GM23248 (cell line): ENCODE results near the gene INSRR.

Experiments used
- EZH2 ChIP-seq: fragments of 200-600 bp; sonication (generic); IDR thresholded peaks from 2 replicates; pipeline ENCODE4 v1.6.1; 2018; ENCODE audit warnings: antibody characterized with exemption, mild to moderate bottlenecking; ENCODE audit not compliant: insufficient read depth, poor library complexity, severe bottlenecking
- EZH2phosphoT487 ChIP-seq: fragments of 200-600 bp; sonication (generic); IDR thresholded peaks from 2 replicates; pipeline ENCODE4 v1.6.1; 2018; ENCODE audit warnings: antibody characterized with exemption, moderate library complexity, mild to moderate bottlenecking, low read depth; ENCODE audit not compliant: insufficient read depth

GRCh38 chr1:156900896-156901589 lies 42.1 kb upstream of the INSRR start:
- TF ChIP-seq EZH2 (no peak), EZH2phosphoT487 (no peak)
